ENCODE results near the gene GPC6.

DNA sequence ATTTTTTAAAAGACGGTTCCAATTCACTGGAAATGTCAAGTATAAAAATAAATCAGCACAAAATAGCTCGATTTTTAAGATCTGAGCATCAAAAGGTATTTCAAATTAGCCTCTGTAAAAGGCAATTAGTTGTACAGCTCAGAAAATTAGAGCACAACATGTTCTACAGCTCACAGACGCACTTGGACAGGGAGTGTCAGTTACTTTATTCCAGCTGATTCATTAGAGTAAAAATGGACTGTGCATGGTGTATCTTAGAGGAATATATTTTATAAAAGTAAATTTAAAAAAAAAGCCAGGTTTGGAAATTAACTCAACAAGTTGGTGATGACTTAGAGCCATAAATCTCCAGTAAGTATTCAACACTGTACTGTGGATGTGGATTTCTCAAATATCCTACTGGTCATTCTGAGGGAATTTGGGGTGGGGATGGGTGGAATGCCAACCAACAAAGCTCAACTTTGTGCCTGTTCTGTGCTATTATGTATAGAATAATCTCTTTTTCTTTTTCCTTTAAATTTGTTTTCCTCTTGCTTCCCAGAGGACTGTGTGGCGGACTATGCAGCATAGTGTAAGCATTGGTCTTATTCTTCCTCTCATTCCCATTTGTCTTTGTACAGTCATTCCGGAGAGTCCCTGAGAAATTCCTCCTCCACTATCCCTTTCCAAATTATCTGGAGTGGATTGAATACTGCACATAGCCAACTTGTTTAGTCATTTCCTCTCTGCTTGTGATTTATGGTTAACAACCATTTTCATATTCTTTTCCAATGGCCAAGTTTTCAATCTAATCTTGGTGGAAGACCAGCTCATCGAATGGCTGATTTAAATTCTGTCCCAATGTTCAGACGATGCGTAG, 1083.6 kb downstream of the GPC6 start:
- TF ChIP-seq, protein P1, sequence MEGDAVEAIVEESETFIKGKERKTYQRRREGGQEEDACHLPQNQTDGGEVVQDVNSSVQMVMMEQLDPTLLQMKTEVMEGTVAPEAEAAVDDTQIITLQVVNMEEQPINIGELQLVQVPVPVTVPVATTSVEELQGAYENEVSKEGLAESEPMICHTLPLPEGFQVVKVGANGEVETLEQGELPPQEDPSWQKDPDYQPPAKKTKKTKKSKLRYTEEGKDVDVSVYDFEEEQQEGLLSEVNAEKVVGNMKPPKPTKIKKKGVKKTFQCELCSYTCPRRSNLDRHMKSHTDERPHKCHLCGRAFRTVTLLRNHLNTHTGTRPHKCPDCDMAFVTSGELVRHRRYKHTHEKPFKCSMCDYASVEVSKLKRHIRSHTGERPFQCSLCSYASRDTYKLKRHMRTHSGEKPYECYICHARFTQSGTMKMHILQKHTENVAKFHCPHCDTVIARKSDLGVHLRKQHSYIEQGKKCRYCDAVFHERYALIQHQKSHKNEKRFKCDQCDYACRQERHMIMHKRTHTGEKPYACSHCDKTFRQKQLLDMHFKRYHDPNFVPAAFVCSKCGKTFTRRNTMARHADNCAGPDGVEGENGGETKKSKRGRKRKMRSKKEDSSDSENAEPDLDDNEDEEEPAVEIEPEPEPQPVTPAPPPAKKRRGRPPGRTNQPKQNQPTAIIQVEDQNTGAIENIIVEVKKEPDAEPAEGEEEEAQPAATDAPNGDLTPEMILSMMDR (IDR thresholded peaks at IDR 0.05; ENCODE audit: extremely low read depth in 1 of 2, insufficient read depth in 1 of 2, low read depth in 1 of 2, low read length in 2 of 2) = no peak
- TF ChIP-seq EZH2 (IDR thresholded peaks at IDR 0.05; ENCODE audit: borderline replicate concordance, low read depth, low read length, severe bottlenecking) = no peak

Measured in endothelial cell of umbilical vein (primary cell).